MM.1S (cell line): Measurements from ENCODE around the gene TMCO4.

ENCODE experiments used
- DNase-seq: peaks from one replicate; pipeline ENCODE4 v3.0.0-alpha.2; 2015
- H2AFZ ChIP-seq: fragments of 300-600 bp; sonication (generic); 2 replicates; pipeline ENCODE4 v1.6.0; 2016; ENCODE audit warnings: antibody characterized with exemption, low read length
- H3F3A ChIP-seq: fragments of 300-600 bp; sonication (generic); 2 replicates; pipeline ENCODE4 v1.6.1; 2016; ENCODE audit warnings: mild to moderate bottlenecking, antibody characterized with exemption, low read length, moderate library complexity, mixed read lengths; ENCODE audit not compliant: insufficient read depth
- H3K27ac ChIP-seq: fragments of 300-600 bp; sonication (generic); 2 replicates; pipeline ENCODE4 v1.5.1; 2016; ENCODE audit warnings: mild to moderate bottlenecking, low read length
- H3K27me3 ChIP-seq: fragments of 300-600 bp; sonication (generic); replicated peaks from 2 replicates; pipeline ENCODE4 v1.6.0; 2016; ENCODE audit warnings: low read length; ENCODE audit not compliant: insufficient read depth
- H3K36me3 ChIP-seq: fragments of 300-600 bp; sonication (generic); replicated peaks from 2 replicates; pipeline ENCODE4 v1.6.1; 2016; ENCODE audit warnings: mild to moderate bottlenecking, low read length, mixed read lengths; ENCODE audit not compliant: insufficient read depth
- H3K4me1 ChIP-seq: fragments of 300-600 bp; sonication (generic); 2 replicates; pipeline ENCODE4 v1.6.1; 2016; ENCODE audit warnings: low read length, mixed read lengths
- H3K4me2 ChIP-seq: fragments of 300-600 bp; sonication (generic); 2 replicates; pipeline ENCODE4 v1.6.0; 2016; ENCODE audit warnings: low read depth, low read length
- H3K4me3 ChIP-seq: fragments of 300-600 bp; sonication (generic); 2 replicates; pipeline ENCODE4 v1.5.1; 2016; ENCODE audit warnings: low read length, mixed read lengths
- H3K79me2 ChIP-seq: fragments of 300-600 bp; sonication (generic); 2 replicates; pipeline ENCODE4 v1.6.1; 2016; ENCODE audit warnings: mixed run types, low read length, mixed read lengths
- H3K9ac ChIP-seq: fragments of 300-600 bp; sonication (generic); 2 replicates; pipeline ENCODE4 v1.6.1; 2016; ENCODE audit warnings: low read length, mixed read lengths
- H3K9me2 ChIP-seq: fragments of 300-600 bp; sonication (generic); replicated peaks from 2 replicates; pipeline ENCODE4 v1.6.1; 2016; ENCODE audit warnings: mild to moderate bottlenecking, low read length, mixed read lengths; ENCODE audit not compliant: insufficient read depth
- H3K9me3 ChIP-seq: fragments of 300-600 bp; sonication (generic); replicated peaks from 2 replicates; pipeline ENCODE4 v1.6.1; 2016; ENCODE audit warnings: mild to moderate bottlenecking, low read length, mixed read lengths; ENCODE audit not compliant: insufficient read depth
- H4K20me1 ChIP-seq: fragments of 300-600 bp; sonication (generic); 2 replicates; pipeline ENCODE4 v1.6.1; 2016; ENCODE audit warnings: mild to moderate bottlenecking, low read length, moderate library complexity, mixed read lengths; ENCODE audit not compliant: insufficient read depth
- CTCF ChIP-seq: fragments of 300-600 bp; sonication (generic); IDR thresholded peaks from 2 replicates; pipeline ENCODE4 v1.5.1; 2016; ENCODE audit warnings: antibody characterized with exemption, low read length, mixed read lengths
- EZH2 ChIP-seq: fragments of 300-600 bp; sonication (generic); optimal IDR thresholded peaks from 2 replicates; pipeline ENCODE3; 2017; ENCODE audit warnings: low read depth, mild to moderate bottlenecking, antibody characterized with exemption, low read length, mixed read lengths
- EZH2phosphoT487 ChIP-seq: fragments of 300-600 bp; sonication (generic); IDR thresholded peaks from 2 replicates; pipeline ENCODE4 v1.6.1; 2018; ENCODE audit warnings: antibody characterized with exemption, low read length

Gene TMCO4

GRCh38 chr1:19813643-19813960 lies 13.9 kb upstream of the TMCO4 start:
- Histone ChIP-seq H3K4me1 (peaks cover 16% of the 10 kb centered on the region), H3K27ac (no peak overlapping the region), H3K4me3 (no peak overlapping the region), H3K9ac (no peak overlapping the region), H2AFZ (no peak overlapping the region), H3K9me2 (no peaks in the 10 kb centered on the region), H4K20me1 (no peaks in the 10 kb centered on the region), H3K79me2 (no peaks in the 10 kb centered on the region), H3K4me2 (no peak overlapping the region), H3K9me3 (no peaks in the 10 kb centered on the region), H3F3A (peaks cover 12% of the 10 kb centered on the region), H3K36me3 (no peaks in the 10 kb centered on the region), H3K27me3 (peaks cover 14% of the 10 kb centered on the region)
- DNase-seq, result no peak
- no peak for TF ChIP-seq CTCF
- TF ChIP-seq EZH2, result no peak
- no peak for TF ChIP-seq EZH2phosphoT487

- TF ChIP-seq EZH2 (no peak), CTCF (no peak), EZH2phosphoT487 (no peak)
Observed at GRCh38 chr1:19812875-19813642, 13.3 kb upstream of the TMCO4 start.

GRCh38 chr1:19811206-19811851 lies 11.6 kb upstream of the TMCO4 start:
- Histone ChIP-seq H4K20me1 (no peaks in the 10 kb centered on the region), H3K4me2 (no peak overlapping the region), H3K9ac (no peak overlapping the region), H3K79me2 (no peaks in the 10 kb centered on the region), H3K9me2 (no peaks in the 10 kb centered on the region), H3F3A (peaks cover 12% of the 10 kb centered on the region), H3K27ac (no peak overlapping the region), H3K36me3 (no peaks in the 10 kb centered on the region), H3K4me1 (peaks cover 14% of the 10 kb centered on the region), H3K4me3 (no peak overlapping the region), H3K9me3 (no peaks in the 10 kb centered on the region), H2AFZ (no peak overlapping the region), H3K27me3 (peaks cover 9% of the 10 kb centered on the region)
- peak; percentile 50 for DNase-seq
- peak; percentile 66 for TF ChIP-seq CTCF
- no peak for TF ChIP-seq EZH2phosphoT487

More at GRCh38 chr1:19812875-19813642, 13.3 kb upstream of the TMCO4 start:
- no peak overlapping the region for H3K4me3 ChIP-seq
- no peaks in the 10 kb centered on the region for H3K79me2 ChIP-seq
- no peak overlapping the region for H3K4me2 ChIP-seq
- H2AFZ ChIP-seq, result no peak overlapping the region
- H3K9ac ChIP-seq, result no peak overlapping the region
- H3F3A ChIP-seq, result peaks cover 12% of the 10 kb centered on the region
- H3K27me3 ChIP-seq, result peaks cover 14% of the 10 kb centered on the region
- H3K9me3 ChIP-seq, result no peaks in the 10 kb centered on the region
- no peaks in the 10 kb centered on the region for H3K36me3 ChIP-seq
- no peak overlapping the region for H3K27ac ChIP-seq
- DNase-seq, result no peak
- H4K20me1 ChIP-seq, result no peaks in the 10 kb centered on the region
- H3K9me2 ChIP-seq, result no peaks in the 10 kb centered on the region
- H3K4me1 ChIP-seq, result peaks cover 16% of the 10 kb centered on the region
